ENCODE data around the gene CETP. TPM values are rescaled to one million over a fixed set of nuclear protein-coding genes. Genes with fewer than 3 reads are reported as not detected.
A peak's percentile ranks its signal among the peaks of the same experiment; 100 is the strongest.
"Not testable (repeated sequence)": the region's sequence is repeated elsewhere in the genome, so short reads cannot be mapped to it uniquely, and the experiment has no call there.

Gene CETP
- total RNA-seq, 1 donor from 2014 or later, result not detected

GRCh38 chr16:56989988-56990387 lies 28.2 kb downstream of the CETP start:
- Mint-ChIP-seq H3K27me3 (ENCODE audit: unreplicated experiment) (peaks cover 12% of the 10 kb centered on the region), H3K36me3 (ENCODE audit: unreplicated experiment) (no peaks in the 10 kb centered on the region), H3K4me3 (ENCODE audit: unreplicated experiment) (peak overlapping the region; percentile 89), H3K9me3 (ENCODE audit: unreplicated experiment) (peaks cover 2% of the 10 kb centered on the region), H3K27ac (ENCODE audit: unreplicated experiment) (no peak overlapping the region), H3K4me1 (ENCODE audit: low read depth, unreplicated experiment) (peaks cover 1% of the 10 kb centered on the region)
- no peak for DNase-seq
- no peak for TF ChIP-seq CTCF (IDR thresholded peaks at IDR 0.05; ENCODE audit: partially characterized antibody, unreplicated experiment)

GRCh38 chr16:56990407-56991286 lies 28.9 kb downstream of the CETP start:
- Mint-ChIP-seq H3K36me3 (ENCODE audit: unreplicated experiment) (no peaks in the 10 kb centered on the region), H3K9me3 (ENCODE audit: unreplicated experiment) (peaks cover 2% of the 10 kb centered on the region), H3K27me3 (ENCODE audit: unreplicated experiment) (peaks cover 15% of the 10 kb centered on the region), H3K4me1 (ENCODE audit: low read depth, unreplicated experiment) (peaks cover 1% of the 10 kb centered on the region), H3K4me3 (ENCODE audit: unreplicated experiment) (no peak overlapping the region), H3K27ac (ENCODE audit: unreplicated experiment) (no peak overlapping the region)
- TF ChIP-seq CTCF (IDR thresholded peaks at IDR 0.05; ENCODE audit: partially characterized antibody, unreplicated experiment), result no peak
- DNase-seq, result no peak

- H3K27me3 Mint-ChIP-seq (ENCODE audit: unreplicated experiment), result peaks cover 15% of the 10 kb centered on the region
- not testable (repeated sequence) for DNase-seq; H3K27ac Mint-ChIP-seq (ENCODE audit: unreplicated experiment); H3K4me3 Mint-ChIP-seq (ENCODE audit: unreplicated experiment); H3K36me3 Mint-ChIP-seq (ENCODE audit: unreplicated experiment); H3K9me3 Mint-ChIP-seq (ENCODE audit: unreplicated experiment); H3K4me1 Mint-ChIP-seq (ENCODE audit: low read depth, unreplicated experiment)
Measured at GRCh38 chr16:56992431-56992830, 30.7 kb downstream of the CETP start.

GRCh38 chr16:56993204-56993603 lies 31.5 kb downstream of the CETP start:
- Mint-ChIP-seq H3K36me3 (ENCODE audit: unreplicated experiment) (no peaks in the 10 kb centered on the region), H3K4me1 (ENCODE audit: low read depth, unreplicated experiment) (peaks cover 1% of the 10 kb centered on the region), H3K27me3 (ENCODE audit: unreplicated experiment) (peaks cover 15% of the 10 kb centered on the region), H3K9me3 (ENCODE audit: unreplicated experiment) (no peaks in the 10 kb centered on the region), H3K4me3 (ENCODE audit: unreplicated experiment) (no peak overlapping the region), H3K27ac (ENCODE audit: unreplicated experiment) (no peak overlapping the region)
- DNase-seq, result no peak
- TF ChIP-seq CTCF (IDR thresholded peaks at IDR 0.05; ENCODE audit: partially characterized antibody, unreplicated experiment), result no peak

- DNase-seq, result no peak
- Mint-ChIP-seq H3K4me3 (ENCODE audit: unreplicated experiment) (no peak overlapping the region), H3K36me3 (ENCODE audit: unreplicated experiment) (no peaks in the 10 kb centered on the region), H3K27me3 (ENCODE audit: unreplicated experiment) (peaks cover 15% of the 10 kb centered on the region), H3K4me1 (ENCODE audit: low read depth, unreplicated experiment) (peaks cover 1% of the 10 kb centered on the region), H3K9me3 (ENCODE audit: unreplicated experiment) (no peaks in the 10 kb centered on the region), H3K27ac (ENCODE audit: unreplicated experiment) (no peak overlapping the region)
- no peak for TF ChIP-seq CTCF (IDR thresholded peaks at IDR 0.05; ENCODE audit: partially characterized antibody, unreplicated experiment)
Measured at GRCh38 chr16:56994311-56994710, 32.6 kb downstream of the CETP start.
